GM18502 (cell line): ENCODE results near the gene PAPSS2.
"Not testable (repeated sequence)": the region's sequence is repeated elsewhere in the genome, so short reads cannot be mapped to it uniquely, and the experiment has no call there.

Source experiments
- ATAC-seq: cut with Tn5 transposase; IDR thresholded peaks from one replicate; pipeline ENCODE4 v1.9.1; 2021; ENCODE audit warnings: mild to moderate bottlenecking; ENCODE audit not compliant: unreplicated experiment, poor library complexity

The PAPSS2 gene

GRCh38 chr10:87700031-87700796, 40.5 kb downstream of the PAPSS2 start:
- ATAC-seq, result no peak

DNA sequence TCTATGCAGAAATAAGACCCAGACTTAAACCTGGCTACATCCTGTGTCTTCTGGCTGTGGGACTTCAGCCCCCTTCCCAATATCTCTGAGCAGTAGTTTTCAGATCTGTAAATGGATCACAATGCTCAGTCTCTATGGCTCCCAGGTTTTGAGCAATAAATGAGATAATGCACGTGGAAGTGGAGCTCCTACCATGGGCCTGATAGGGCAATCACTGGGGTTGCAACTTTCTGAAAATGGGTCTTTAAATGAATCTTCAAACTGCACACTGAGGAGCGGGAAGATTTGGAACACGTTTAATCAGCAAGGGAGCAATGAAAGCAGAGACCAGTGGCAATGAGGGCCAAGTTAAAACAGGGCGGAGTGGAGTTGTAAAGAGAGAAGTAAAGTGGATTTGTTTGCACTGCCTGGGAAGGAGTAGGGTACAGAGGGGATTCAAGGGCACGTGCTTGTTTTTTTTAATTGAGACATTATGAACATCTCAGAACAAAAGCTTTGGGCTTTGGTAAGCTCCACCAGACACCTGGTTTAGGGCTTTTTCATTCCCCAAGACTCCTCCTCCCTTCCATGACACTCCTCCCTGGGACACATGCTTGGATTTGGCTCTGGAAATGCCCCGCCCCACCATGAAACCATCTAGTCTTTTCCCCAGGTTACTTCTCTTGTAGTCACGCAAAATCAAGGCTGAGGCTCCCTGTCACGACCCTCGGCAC, 42.7 kb downstream of the PAPSS2 start:
- ATAC-seq, result no peak

DNA sequence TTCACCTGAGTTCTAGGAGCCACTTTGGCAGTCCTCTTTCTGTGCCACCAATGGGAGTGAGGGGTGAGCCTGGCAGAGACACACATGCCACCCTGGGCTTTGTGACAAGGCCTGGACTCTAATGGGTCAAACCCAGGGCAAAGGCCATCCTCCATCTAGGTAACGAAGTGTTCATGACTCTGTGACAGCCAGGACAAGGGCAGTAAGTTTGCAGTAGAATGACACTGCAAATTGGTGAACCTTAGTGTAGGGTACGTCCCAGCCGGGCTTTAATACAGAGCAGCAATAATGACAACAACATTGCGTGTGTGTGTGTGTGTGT, 43.3 kb downstream of the PAPSS2 start:
- no peak for ATAC-seq

- no peak for ATAC-seq
Observed at GRCh38 chr10:87703771-87704170, 44.1 kb downstream of the PAPSS2 start.

GRCh38 chr10:87705339-87705738, 45.7 kb downstream of the PAPSS2 start:
- ATAC-seq, result no peak

DNA sequence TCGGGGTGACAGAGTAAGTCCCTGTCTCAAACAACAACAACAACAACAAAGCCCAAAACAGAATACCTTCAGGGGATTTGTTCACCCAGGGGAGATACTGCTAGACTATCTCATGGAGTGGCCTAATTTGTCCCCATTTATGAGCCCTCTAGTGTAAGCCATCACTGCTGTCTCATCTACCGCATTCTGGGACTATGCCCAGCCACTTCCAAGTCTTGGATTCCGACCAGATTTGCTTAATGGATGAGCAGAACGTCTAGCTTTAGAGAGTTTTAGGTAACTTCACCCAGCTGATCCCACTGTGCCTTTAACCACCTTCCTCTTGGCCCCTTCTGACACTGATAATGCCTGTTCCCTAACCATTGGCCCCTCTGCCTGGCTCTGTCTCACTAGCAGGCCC, 47.1 kb downstream of the PAPSS2 start:
- no peak for ATAC-seq

DNA sequence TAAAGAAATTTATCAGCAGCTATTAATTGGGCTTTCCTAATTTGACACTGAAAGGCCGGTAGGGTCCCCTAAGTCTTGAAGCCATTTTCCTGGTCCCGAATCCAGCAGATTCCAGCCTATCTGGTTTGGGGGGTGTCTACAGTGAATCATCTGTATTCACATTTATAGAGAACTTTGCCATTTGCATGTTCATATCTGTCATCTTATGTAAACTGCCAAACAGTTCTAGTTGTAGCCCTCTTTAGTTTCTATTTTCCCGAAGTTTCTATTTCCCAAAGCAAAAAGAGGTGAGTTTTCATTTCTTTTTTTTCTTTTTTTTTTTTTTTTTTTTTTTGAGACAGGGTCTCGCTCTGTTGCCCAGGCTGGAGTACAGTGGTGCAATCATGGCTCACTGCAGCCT, 47.6 kb downstream of the PAPSS2 start:
- no peak for ATAC-seq

DNA sequence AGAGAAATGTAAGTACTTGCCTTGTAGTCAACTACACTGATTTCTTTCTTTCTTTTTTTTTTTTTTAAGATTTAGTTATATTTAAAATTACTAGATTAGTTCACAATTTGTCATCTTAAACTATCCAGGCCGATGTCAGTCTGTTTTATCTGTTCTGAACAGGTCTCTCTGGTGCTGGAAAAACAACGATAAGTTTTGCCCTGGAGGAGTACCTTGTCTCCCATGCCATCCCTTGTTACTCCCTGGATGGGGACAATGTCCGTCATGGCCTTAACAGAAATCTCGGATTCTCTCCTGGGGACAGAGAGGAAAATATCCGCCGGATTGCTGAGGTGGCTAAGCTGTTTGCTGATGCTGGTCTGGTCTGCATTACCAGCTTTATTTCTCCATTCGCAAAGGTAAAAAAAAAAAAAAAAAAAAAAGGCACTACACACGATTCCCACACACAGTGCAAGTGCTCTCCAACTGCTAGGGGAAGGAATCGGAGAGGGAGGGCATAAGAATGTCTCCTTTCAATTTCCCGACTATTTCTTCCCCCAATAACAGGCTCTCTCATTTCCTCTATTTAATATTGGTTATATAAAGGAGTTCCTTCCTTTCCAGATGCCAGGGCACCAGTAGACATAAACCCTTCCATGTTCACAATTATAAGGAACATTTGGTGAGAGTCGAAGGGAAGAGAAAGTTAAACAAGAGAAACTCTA, 53.4 kb downstream of the PAPSS2 start:
- no peak for ATAC-seq

DNA sequence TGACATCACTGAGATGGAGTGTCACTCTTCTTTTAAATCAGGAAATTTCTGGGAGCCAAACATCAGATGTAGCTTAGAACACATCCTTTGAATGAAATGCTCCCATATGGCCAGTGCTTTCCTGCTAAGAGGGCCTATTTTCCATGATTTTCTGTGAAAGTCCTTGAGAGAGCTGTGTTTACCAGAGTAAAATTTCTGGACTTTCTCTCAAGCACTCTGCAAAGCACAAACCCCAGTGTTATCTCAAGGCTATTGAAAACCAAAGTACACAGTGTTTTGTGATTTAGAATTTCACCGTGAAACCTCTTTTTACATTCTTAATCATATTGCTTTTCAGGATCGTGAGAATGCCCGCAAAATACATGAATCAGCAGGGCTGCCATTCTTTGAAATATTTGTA, 54.0 kb downstream of the PAPSS2 start:
- no peak for ATAC-seq

GRCh38 chr10:87715552-87716347, 56.1 kb downstream of the PAPSS2 start:
- no peak for ATAC-seq

DNA sequence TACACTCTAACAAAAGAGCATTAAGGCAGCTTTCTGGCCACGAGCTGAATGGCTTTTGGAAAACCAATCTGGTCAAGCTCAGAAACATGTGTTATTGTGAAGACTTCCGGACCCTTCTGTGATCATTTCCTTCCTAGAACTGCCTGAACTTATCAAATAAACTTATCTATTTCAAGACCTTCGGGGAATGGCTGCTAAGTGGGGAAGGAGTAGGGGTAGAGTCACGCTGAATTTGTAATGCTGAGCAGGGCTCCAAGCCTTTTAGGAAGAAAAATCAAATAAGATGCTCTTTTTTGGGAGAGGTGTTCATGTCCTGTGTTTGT, 56.6 kb downstream of the PAPSS2 start:
- ATAC-seq, result no peak

- ATAC-seq, result no peak
Observed at GRCh38 chr10:87720665-87721064, 61.0 kb downstream of the PAPSS2 start.

DNA sequence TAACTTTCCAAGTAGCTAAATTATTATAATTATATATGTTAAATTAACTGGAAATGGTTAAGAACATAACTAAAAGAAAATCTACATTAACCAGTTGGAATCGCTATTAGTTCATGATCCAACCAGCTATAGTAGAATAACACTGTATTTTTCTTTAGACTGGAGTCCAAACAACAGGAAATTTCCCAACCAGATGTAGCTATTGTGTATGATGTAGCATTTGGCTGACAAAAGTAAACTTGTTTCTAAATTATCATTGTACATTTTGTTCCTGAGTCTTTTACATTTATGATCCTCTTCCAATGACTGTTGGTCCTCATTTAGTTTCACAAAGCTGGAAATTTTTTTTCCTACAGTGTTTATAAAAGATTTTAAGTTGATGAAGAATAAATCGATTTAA, 62.1 kb downstream of the PAPSS2 start:
- ATAC-seq, result no peak

GRCh38 chr10:87722716-87723115, 63.0 kb downstream of the PAPSS2 start:
- no peak for ATAC-seq

GRCh38 chr10:87723500-87723899, 63.8 kb downstream of the PAPSS2 start:
- ATAC-seq, result no peak

DNA sequence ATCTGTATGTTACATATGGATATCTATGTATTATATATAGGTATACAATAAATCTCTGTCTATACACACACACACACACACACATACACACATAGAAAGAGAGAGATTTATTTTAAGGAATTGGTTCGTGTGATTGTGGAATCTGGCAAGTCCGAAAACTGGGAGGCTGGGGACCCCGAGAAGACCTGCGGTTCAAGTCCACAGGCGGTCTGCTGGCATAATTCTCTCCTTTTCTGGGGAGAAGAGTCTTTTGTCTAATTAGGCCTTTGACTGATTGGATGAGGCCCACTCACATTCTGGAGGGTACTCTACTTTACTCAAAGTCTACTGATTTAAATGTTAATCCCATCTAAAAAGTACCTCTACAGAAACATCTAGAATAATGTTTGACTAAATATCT, 65.1 kb downstream of the PAPSS2 start:
- no peak for ATAC-seq

- ATAC-seq, result no peak
Observed at GRCh38 chr10:87729940-87730339, 70.3 kb downstream of the PAPSS2 start.

GRCh38 chr10:87733081-87733480, 73.4 kb downstream of the PAPSS2 start:
- no peak for ATAC-seq

DNA sequence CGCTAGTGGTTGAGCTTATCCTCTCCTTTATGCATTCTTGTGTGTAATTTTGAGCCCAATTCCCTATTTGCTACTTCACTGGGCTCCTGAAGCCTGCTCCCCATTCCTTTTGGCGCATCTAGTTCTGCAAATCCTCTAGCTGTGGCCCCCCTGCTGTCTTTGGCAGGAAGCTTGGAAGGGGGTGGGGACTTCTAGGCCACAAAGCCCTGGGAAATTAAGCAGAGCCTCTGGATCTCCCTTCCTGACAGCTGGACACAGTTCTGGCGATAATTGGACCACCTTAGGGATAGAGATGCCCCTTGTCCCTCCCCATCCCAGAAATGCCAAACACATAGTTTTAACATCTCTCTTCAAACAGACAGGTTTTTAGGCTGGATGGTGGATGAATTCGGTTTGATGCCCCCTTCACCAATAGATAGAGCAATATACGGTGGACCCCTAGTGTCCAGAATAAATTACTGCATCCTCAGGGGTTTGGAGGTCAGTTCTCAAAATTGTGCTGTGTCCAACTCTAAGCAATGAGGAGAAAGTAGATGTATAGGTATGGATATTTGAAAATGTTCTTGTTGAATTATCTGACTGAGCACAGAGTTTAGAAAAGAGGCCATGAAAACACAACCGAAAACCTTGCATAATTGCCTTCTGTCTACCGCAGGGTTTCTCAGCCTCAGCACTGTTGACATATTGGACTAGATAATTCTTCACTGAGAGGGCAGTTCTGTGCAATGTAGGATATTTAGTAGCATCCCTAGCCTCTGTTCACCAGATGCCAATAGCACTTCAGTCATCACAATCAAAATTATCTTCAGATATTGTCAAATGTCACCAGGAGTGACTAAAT, 75.5 kb downstream of the PAPSS2 start:
- ATAC-seq, result no peak

- not testable (repeated sequence) for ATAC-seq
Observed at GRCh38 chr10:87738253-87738652, 78.6 kb downstream of the PAPSS2 start.
